ENCODE data around the gene ZSCAN12.
"Not testable (repeated sequence)": the region's sequence is repeated elsewhere in the genome, so short reads cannot be mapped to it uniquely, and the experiment has no call there.

Gene ZSCAN12

GRCh38 chr6:28410767-28411166 lies 11.2 kb upstream of the ZSCAN12 start:
- Mint-ChIP-seq H3K4me1 (ENCODE audit: low read depth) (peaks cover 23% of the 10 kb centered on the region), H3K9me3 (peaks cover 4% of the 10 kb centered on the region), H3K36me3 (ENCODE audit: low read depth) (no peaks in the 10 kb centered on the region), H3K4me3 (no peak overlapping the region), H3K27ac (no peak overlapping the region), H3K27me3 (peaks cover 43% of the 10 kb centered on the region)

GRCh38 chr6:28408076-28408802 lies 8.7 kb upstream of the ZSCAN12 start:
- H3K4me3 Mint-ChIP-seq, result no peak overlapping the region
- H3K4me1 Mint-ChIP-seq (ENCODE audit: low read depth), result peaks cover 23% of the 10 kb centered on the region
- peaks cover 4% of the 10 kb centered on the region for H3K9me3 Mint-ChIP-seq
- H3K27me3 Mint-ChIP-seq, result peaks cover 59% of the 10 kb centered on the region
- peak overlapping the region; percentile 4 for H3K27ac Mint-ChIP-seq
- H3K36me3 Mint-ChIP-seq (ENCODE audit: low read depth), result no peaks in the 10 kb centered on the region

GRCh38 chr6:28407401-28407800 lies 7.9 kb upstream of the ZSCAN12 start:
- Mint-ChIP-seq H3K36me3 (ENCODE audit: low read depth) (no peaks in the 10 kb centered on the region), H3K27ac (no peak overlapping the region), H3K4me3 (no peak overlapping the region), H3K4me1 (ENCODE audit: low read depth) (peaks cover 23% of the 10 kb centered on the region), H3K9me3 (peaks cover 4% of the 10 kb centered on the region), H3K27me3 (peaks cover 66% of the 10 kb centered on the region)

GRCh38 chr6:28403923-28404322 lies 4.4 kb upstream of the ZSCAN12 start:
- not testable (repeated sequence) for H3K36me3 Mint-ChIP-seq (ENCODE audit: low read depth); H3K27ac Mint-ChIP-seq; H3K9me3 Mint-ChIP-seq; H3K4me3 Mint-ChIP-seq
- peaks cover 32% of the 10 kb centered on the region for H3K4me1 Mint-ChIP-seq (ENCODE audit: low read depth)
- H3K27me3 Mint-ChIP-seq, result peaks cover 57% of the 10 kb centered on the region

- Mint-ChIP-seq H3K4me3 (no peak overlapping the region), H3K27me3 (peaks cover 53% of the 10 kb centered on the region), H3K27ac (no peak overlapping the region)
These were observed 2.6 kb upstream of the ZSCAN12 start for GRCh38 chr6:28402197-28402596.

GRCh38 chr6:28401172-28401571 lies 1.6 kb upstream of the ZSCAN12 start:
- peaks cover 45% of the 10 kb centered on the region for H3K27me3 Mint-ChIP-seq
- no peak overlapping the region for H3K27ac Mint-ChIP-seq
- H3K9me3 Mint-ChIP-seq, result no peaks in the 10 kb centered on the region
- peak overlapping the region; percentile 35 for H3K4me3 Mint-ChIP-seq
- peaks cover 23% of the 10 kb centered on the region for H3K36me3 Mint-ChIP-seq (ENCODE audit: low read depth)
- peaks cover 35% of the 10 kb centered on the region for H3K4me1 Mint-ChIP-seq (ENCODE audit: low read depth)

More at GRCh38 chr6:28402197-28402596, 2.6 kb upstream of the ZSCAN12 start:
- Mint-ChIP-seq H3K9me3 (no peaks in the 10 kb centered on the region), H3K4me1 (ENCODE audit: low read depth) (peaks cover 28% of the 10 kb centered on the region), H3K36me3 (ENCODE audit: low read depth) (peaks cover 14% of the 10 kb centered on the region)

GRCh38 chr6:28400122-28400451 lies 540 bp upstream of the ZSCAN12 start:
- H3K4me1 Mint-ChIP-seq (ENCODE audit: low read depth), result peaks cover 44% of the 10 kb centered on the region
- peaks cover 39% of the 10 kb centered on the region for H3K27me3 Mint-ChIP-seq
- H3K4me3 Mint-ChIP-seq, result peak overlapping the region; percentile 94

GRCh38 chr6:28395918-28396317 lies 3.6 kb downstream of the ZSCAN12 start:
- Mint-ChIP-seq H3K27me3 (peaks cover 2% of the 10 kb centered on the region), H3K9me3 (no peaks in the 10 kb centered on the region), H3K36me3 (ENCODE audit: low read depth) (peaks cover 67% of the 10 kb centered on the region), H3K4me1 (ENCODE audit: low read depth) (peaks cover 54% of the 10 kb centered on the region), H3K27ac (no peak overlapping the region), H3K4me3 (no peak overlapping the region)

More at GRCh38 chr6:28400122-28400451, 540 bp upstream of the ZSCAN12 start:
- Mint-ChIP-seq H3K9me3 (no peaks in the 10 kb centered on the region), H3K36me3 (ENCODE audit: low read depth) (peaks cover 34% of the 10 kb centered on the region), H3K27ac (peak overlapping the region; percentile 92)

- Mint-ChIP-seq H3K4me3 (no peak overlapping the region), H3K4me1 (ENCODE audit: low read depth) (peaks cover 45% of the 10 kb centered on the region), H3K9me3 (no peaks in the 10 kb centered on the region), H3K36me3 (ENCODE audit: low read depth) (peaks cover 86% of the 10 kb centered on the region), H3K27ac (no peak overlapping the region), H3K27me3 (no peaks in the 10 kb centered on the region)
These were observed 5.5 kb downstream of the ZSCAN12 start for GRCh38 chr6:28393912-28394662.

GRCh38 chr6:28390688-28391087 lies 8.9 kb downstream of the ZSCAN12 start:
- Mint-ChIP-seq H3K27ac (no peak overlapping the region), H3K27me3 (no peaks in the 10 kb centered on the region), H3K9me3 (no peaks in the 10 kb centered on the region), H3K36me3 (ENCODE audit: low read depth) (peaks cover 88% of the 10 kb centered on the region), H3K4me3 (no peak overlapping the region), H3K4me1 (ENCODE audit: low read depth) (peaks cover 16% of the 10 kb centered on the region)

- peaks cover 3% of the 10 kb centered on the region for H3K9me3 Mint-ChIP-seq
- no peaks in the 10 kb centered on the region for H3K27me3 Mint-ChIP-seq
- H3K4me3 Mint-ChIP-seq, result no peak overlapping the region
- H3K27ac Mint-ChIP-seq, result no peak overlapping the region
- H3K36me3 Mint-ChIP-seq (ENCODE audit: low read depth), result peaks cover 90% of the 10 kb centered on the region
- H3K4me1 Mint-ChIP-seq (ENCODE audit: low read depth), result peaks cover 19% of the 10 kb centered on the region
These were observed 15.4 kb downstream of the ZSCAN12 start for GRCh38 chr6:28384143-28384533.

GRCh38 chr6:28383235-28384142 lies 16.1 kb downstream of the ZSCAN12 start:
- H3K27me3 Mint-ChIP-seq, result no peaks in the 10 kb centered on the region
- peaks cover 85% of the 10 kb centered on the region for H3K36me3 Mint-ChIP-seq (ENCODE audit: low read depth)
- H3K9me3 Mint-ChIP-seq, result peaks cover 3% of the 10 kb centered on the region
- peak overlapping the region; percentile 69 for H3K4me3 Mint-ChIP-seq
- H3K27ac Mint-ChIP-seq, result peak overlapping the region; percentile 69
- peaks cover 19% of the 10 kb centered on the region for H3K4me1 Mint-ChIP-seq (ENCODE audit: low read depth)

- no peak overlapping the region for H3K27ac Mint-ChIP-seq
- H3K36me3 Mint-ChIP-seq (ENCODE audit: low read depth), result peaks cover 75% of the 10 kb centered on the region
These were observed 19.2 kb downstream of the ZSCAN12 start for GRCh38 chr6:28380381-28380780.

GRCh38 chr6:28378644-28379043 lies 20.9 kb downstream of the ZSCAN12 start:
- Mint-ChIP-seq H3K4me1 (ENCODE audit: low read depth) (peaks cover 10% of the 10 kb centered on the region), H3K36me3 (ENCODE audit: low read depth) (peaks cover 58% of the 10 kb centered on the region), H3K9me3 (peaks cover 3% of the 10 kb centered on the region), H3K4me3 (no peak overlapping the region), H3K27ac (no peak overlapping the region), H3K27me3 (no peaks in the 10 kb centered on the region)

More at GRCh38 chr6:28380381-28380780, 19.2 kb downstream of the ZSCAN12 start:
- peaks cover 3% of the 10 kb centered on the region for H3K9me3 Mint-ChIP-seq
- H3K4me1 Mint-ChIP-seq (ENCODE audit: low read depth), result peaks cover 19% of the 10 kb centered on the region
- H3K4me3 Mint-ChIP-seq, result no peak overlapping the region
- H3K27me3 Mint-ChIP-seq, result no peaks in the 10 kb centered on the region

- Mint-ChIP-seq H3K36me3 (ENCODE audit: low read depth) (peaks cover 50% of the 10 kb centered on the region), H3K27ac (no peak overlapping the region), H3K9me3 (peaks cover 3% of the 10 kb centered on the region), H3K4me3 (no peak overlapping the region), H3K27me3 (no peaks in the 10 kb centered on the region), H3K4me1 (ENCODE audit: low read depth) (peaks cover 3% of the 10 kb centered on the region)
These were observed 21.7 kb downstream of the ZSCAN12 start for GRCh38 chr6:28377879-28378278.
